Muscle of back (tissue), 11 donors: ENCODE results near the gene ANKRD29. TPM values are rescaled to one million over a fixed set of nuclear protein-coding genes. Genes with fewer than 3 reads are reported as not detected.
"Not testable (repeated sequence)": the region's sequence is repeated elsewhere in the genome, so short reads cannot be mapped to it uniquely, and the experiment has no call there.

Experiments used
- DNase-seq, 3 donors: peaks; one replicate each; pipeline versions ENCODE4 v3.0.0 to v3.0.0-alpha.2; 2013
- polyA plus RNA-seq, 10 donors: library from polyadenylated mRNA; unstranded; fragments of 120-200 nt; gene quantifications; one replicate each; pipeline ENCODE4 v1.2.1, GENCODE V29; 2013; ENCODE audit not compliant: insufficient read length in 10 of 10

Gene ANKRD29
- polyA plus RNA-seq, 10 donors, result 2.5 to 7.8 (median 4.3) TPM

DNA sequence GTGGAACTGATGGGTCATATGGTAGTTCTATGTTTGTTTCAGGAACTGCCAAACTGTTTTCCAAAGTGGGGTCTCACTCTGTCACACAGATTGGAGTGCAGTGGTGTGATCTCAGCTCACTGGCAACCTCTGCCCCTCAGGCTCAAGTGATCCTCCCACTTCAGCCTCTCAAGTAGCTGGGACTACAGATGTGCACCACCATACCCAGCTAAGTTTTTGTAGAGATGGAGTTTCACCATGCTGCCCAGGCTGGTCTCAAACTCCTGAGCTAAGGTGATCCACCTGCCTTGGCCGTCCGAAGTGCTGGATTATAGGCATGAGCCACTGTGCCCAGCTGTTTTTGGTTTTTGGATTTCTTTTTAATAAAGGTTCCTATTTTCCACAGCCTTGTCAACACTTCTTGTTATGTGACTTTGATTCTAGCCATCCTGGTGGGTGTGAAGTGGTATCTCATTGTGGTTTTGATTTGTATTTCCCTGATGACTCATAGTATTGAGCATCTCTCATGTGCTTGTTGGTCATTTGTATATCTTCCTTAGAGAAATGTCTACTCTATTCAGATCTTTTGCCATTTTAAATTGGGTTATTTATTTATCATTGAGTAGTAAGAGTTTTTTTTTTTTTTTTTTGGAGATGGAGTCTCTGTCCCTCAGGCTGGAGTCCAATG is 99.2 kb downstream of the ANKRD29 start:
- DNase-seq, result no peak

GRCh38 chr18:23560186-23560585 is 102.5 kb downstream of the ANKRD29 start:
- DNase-seq, result no peak

DNA sequence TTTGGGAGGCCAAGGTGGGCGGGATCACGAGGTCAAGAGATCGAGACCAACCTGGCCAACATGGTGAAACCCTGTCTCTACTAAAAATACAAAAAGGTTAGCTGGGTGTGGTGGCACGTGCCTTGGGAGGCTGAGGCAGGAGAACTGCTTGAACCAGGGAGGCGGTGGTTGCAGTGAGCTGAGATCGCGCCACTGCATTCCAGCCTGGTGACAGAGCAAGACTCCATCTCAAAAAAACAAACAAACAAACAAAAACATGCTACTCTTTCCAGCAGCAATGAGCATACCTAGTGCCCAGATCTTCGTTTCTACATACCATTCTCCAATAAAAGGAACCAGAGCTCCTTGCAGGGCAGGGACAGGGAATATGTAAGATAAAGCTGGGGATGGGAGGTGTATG is 105.2 kb downstream of the ANKRD29 start:
- not testable (repeated sequence) for DNase-seq

- no peak for DNase-seq
Measured at GRCh38 chr18:23556145-23556780, 106.4 kb downstream of the ANKRD29 start.

DNA sequence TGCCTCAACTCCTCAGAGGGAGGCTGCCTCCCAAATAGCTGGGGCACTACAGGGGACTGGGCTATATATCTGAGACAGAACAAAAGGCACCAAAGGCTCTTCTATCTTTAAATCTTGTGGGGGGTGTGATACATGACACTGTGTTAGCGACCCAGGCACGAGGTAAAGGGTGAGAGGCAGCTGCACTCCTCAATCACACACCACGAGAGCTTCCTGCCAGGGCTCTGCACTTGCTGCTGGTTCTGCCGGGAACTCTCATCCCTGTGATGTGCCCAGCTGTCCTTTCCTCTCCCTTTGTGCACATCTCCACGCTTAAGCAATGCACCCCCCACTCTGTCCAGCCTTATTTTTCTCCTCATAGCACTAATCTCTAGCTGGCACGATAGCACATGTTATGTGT is 108.8 kb downstream of the ANKRD29 start:
- DNase-seq, result peak; percentile 42 to 68 (median 48)

DNA sequence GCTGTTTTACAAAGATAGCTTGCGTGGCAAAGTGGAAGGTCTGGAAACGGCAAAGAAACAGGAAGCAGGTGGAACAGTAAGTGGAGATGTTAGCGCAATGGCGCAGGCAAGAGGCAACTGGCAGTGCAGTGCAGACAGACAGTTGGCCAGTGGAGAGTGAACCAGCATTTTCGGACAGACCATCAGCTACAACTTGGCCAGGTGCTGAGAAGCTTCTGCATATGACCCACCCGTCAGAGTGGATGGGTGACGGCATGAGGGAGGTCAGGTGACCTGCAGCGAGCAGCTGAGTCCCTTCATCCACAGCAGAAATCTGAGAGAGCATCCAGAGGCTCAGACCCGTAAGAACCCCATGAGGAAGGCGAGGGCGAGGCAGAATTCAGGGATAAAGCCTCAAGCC is 110.2 kb downstream of the ANKRD29 start:
- peak in 1 of 3 donors; percentile 39 for DNase-seq

GRCh38 chr18:23551978-23552377 is 110.7 kb downstream of the ANKRD29 start:
- no peak for DNase-seq

DNA sequence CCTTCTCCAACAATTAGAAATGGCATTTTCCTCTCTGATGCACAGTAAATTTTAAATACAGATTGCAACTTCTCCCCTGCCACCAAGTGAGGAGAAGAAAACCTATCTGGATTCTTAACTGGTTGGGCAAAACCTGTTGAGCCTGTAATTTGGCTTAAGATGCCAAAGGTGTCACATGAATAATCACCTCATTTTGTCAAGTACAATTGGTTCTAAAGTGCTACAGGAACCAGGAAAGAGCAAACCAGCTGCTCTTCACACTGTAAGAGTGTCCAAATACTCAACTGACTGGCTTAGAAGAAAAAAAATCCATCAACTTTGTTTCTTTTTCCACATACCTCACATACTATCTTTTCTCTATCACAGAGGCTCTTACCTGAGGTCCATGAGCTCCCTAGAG is 111.8 kb downstream of the ANKRD29 start:
- DNase-seq, result no peak

Other genes starting within 250 kb of the ANKRD29 start
- 10 to 100 TPM; 57.2 to 95.2 (median 72.6) TPM for gene RIOK3, start 209.6 kb downstream of the ANKRD29 start, polyA plus RNA-seq
- 10 to 100 TPM; 10.4 to 17.4 (median 14.3) TPM for gene RMC1, start 159.4 kb downstream of the ANKRD29 start, polyA plus RNA-seq
- gene NPC1, start 76.4 kb downstream of the ANKRD29 start, polyA plus RNA-seq, result 10 to 100 TPM; 18.6 to 30.5 (median 25.2) TPM
- gene LAMA3, start 26.5 kb upstream of the ANKRD29 start, polyA plus RNA-seq, result 10 to 100 TPM in 2 of 10 donors, 1 to 10 TPM in 8; 3.1 to 14.4 (median 4.1) TPM